ENCODE data around the gene PTPRE.

PTPRE gene

GRCh38 chr10:128018236-128018635 lies 111.3 kb downstream of the PTPRE start:
- Histone ChIP-seq H3K27me3 (ENCODE audit: insufficient read depth, insufficient read length) (no peaks in the 10 kb centered on the region), H3K4me3 (ENCODE audit: insufficient read length, low read depth) (no peak overlapping the region), H3K9me3 (ENCODE audit: insufficient read depth, low read length) (no peaks in the 10 kb centered on the region), H3K9ac (ENCODE audit: insufficient read length, low read depth) (no peak overlapping the region), H3K4me1 (ENCODE audit: insufficient read depth, insufficient read length) (peaks cover 3% of the 10 kb centered on the region), H3K36me3 (ENCODE audit: insufficient read depth, insufficient read length, low read length) (no peaks in the 10 kb centered on the region)
- TF ChIP-seq ZNF274 (IDR thresholded peaks at IDR 0.05; ENCODE audit: low read depth, low read length) = no peak
- TF ChIP-seq YY1 (IDR thresholded peaks at IDR 0.05; ENCODE audit: insufficient read depth, insufficient read length) = no peak
- TF ChIP-seq SUZ12 (IDR thresholded peaks at IDR 0.05; ENCODE audit: extremely low read depth, insufficient read depth, insufficient read length) = no peak
- no peak for DNase-seq (ENCODE audit: low read depth, low spot score)

- no peaks in the 10 kb centered on the region for H3K27me3 ChIP-seq (ENCODE audit: insufficient read depth, insufficient read length)
- TF ChIP-seq YY1 (IDR thresholded peaks at IDR 0.05; ENCODE audit: insufficient read depth, insufficient read length) = no peak
- TF ChIP-seq ZNF274 (IDR thresholded peaks at IDR 0.05; ENCODE audit: low read depth, low read length) = no peak
- TF ChIP-seq SUZ12 (IDR thresholded peaks at IDR 0.05; ENCODE audit: extremely low read depth, insufficient read depth, insufficient read length) = no peak
- no peak for DNase-seq (ENCODE audit: low read depth, low spot score)
- peaks cover 3% of the 10 kb centered on the region for H3K4me1 ChIP-seq (ENCODE audit: insufficient read depth, insufficient read length)
- H3K9me3 ChIP-seq (ENCODE audit: insufficient read depth, low read length) = no peaks in the 10 kb centered on the region
- H3K4me3 ChIP-seq (ENCODE audit: insufficient read length, low read depth) = no peak overlapping the region
- H3K36me3 ChIP-seq (ENCODE audit: insufficient read depth, insufficient read length, low read length) = no peaks in the 10 kb centered on the region
- H3K9ac ChIP-seq (ENCODE audit: insufficient read length, low read depth) = no peak overlapping the region
Observed at GRCh38 chr10:128018691-128019090, 111.8 kb downstream of the PTPRE start.

- TF ChIP-seq ZNF274 (IDR thresholded peaks at IDR 0.05; ENCODE audit: low read depth, low read length) (no peak), YY1 (IDR thresholded peaks at IDR 0.05; ENCODE audit: insufficient read depth, insufficient read length) (no peak), SUZ12 (IDR thresholded peaks at IDR 0.05; ENCODE audit: extremely low read depth, insufficient read depth, insufficient read length) (no peak)
- no peaks in the 10 kb centered on the region for H3K27me3 ChIP-seq (ENCODE audit: insufficient read depth, insufficient read length)
- H3K9me3 ChIP-seq (ENCODE audit: insufficient read depth, low read length) = no peaks in the 10 kb centered on the region
- H3K4me3 ChIP-seq (ENCODE audit: insufficient read length, low read depth) = no peak overlapping the region
- no peaks in the 10 kb centered on the region for H3K36me3 ChIP-seq (ENCODE audit: insufficient read depth, insufficient read length, low read length)
- no peak for DNase-seq (ENCODE audit: low read depth, low spot score)
- no peak overlapping the region for H3K9ac ChIP-seq (ENCODE audit: insufficient read length, low read depth)
- H3K4me1 ChIP-seq (ENCODE audit: insufficient read depth, insufficient read length) = no peaks in the 10 kb centered on the region
Observed at GRCh38 chr10:128022261-128023196, 115.6 kb downstream of the PTPRE start.

- Histone ChIP-seq H3K36me3 (ENCODE audit: insufficient read depth, insufficient read length, low read length) (no peaks in the 10 kb centered on the region), H3K27me3 (ENCODE audit: insufficient read depth, insufficient read length) (no peaks in the 10 kb centered on the region), H3K4me1 (ENCODE audit: insufficient read depth, insufficient read length) (no peaks in the 10 kb centered on the region), H3K4me3 (ENCODE audit: insufficient read length, low read depth) (no peak overlapping the region), H3K9me3 (ENCODE audit: insufficient read depth, low read length) (no peaks in the 10 kb centered on the region), H3K9ac (ENCODE audit: insufficient read length, low read depth) (no peak overlapping the region)
- TF ChIP-seq SUZ12 (IDR thresholded peaks at IDR 0.05; ENCODE audit: extremely low read depth, insufficient read depth, insufficient read length) (no peak), ZNF274 (IDR thresholded peaks at IDR 0.05; ENCODE audit: low read depth, low read length) (no peak), YY1 (IDR thresholded peaks at IDR 0.05; ENCODE audit: insufficient read depth, insufficient read length) (no peak)
- DNase-seq (ENCODE audit: low read depth, low spot score) = no peak
Observed at GRCh38 chr10:128024426-128024825, 117.5 kb downstream of the PTPRE start.

GRCh38 chr10:128025437-128025836 lies 118.5 kb downstream of the PTPRE start:
- no peak for TF ChIP-seq SUZ12 (IDR thresholded peaks at IDR 0.05; ENCODE audit: extremely low read depth, insufficient read depth, insufficient read length)
- TF ChIP-seq ZNF274 (IDR thresholded peaks at IDR 0.05; ENCODE audit: low read depth, low read length) = no peak
- no peak for TF ChIP-seq YY1 (IDR thresholded peaks at IDR 0.05; ENCODE audit: insufficient read depth, insufficient read length)
- Histone ChIP-seq H3K36me3 (ENCODE audit: insufficient read depth, insufficient read length, low read length) (no peaks in the 10 kb centered on the region), H3K9ac (ENCODE audit: insufficient read length, low read depth) (no peak overlapping the region), H3K4me1 (ENCODE audit: insufficient read depth, insufficient read length) (no peaks in the 10 kb centered on the region), H3K27me3 (ENCODE audit: insufficient read depth, insufficient read length) (no peaks in the 10 kb centered on the region), H3K9me3 (ENCODE audit: insufficient read depth, low read length) (no peaks in the 10 kb centered on the region), H3K4me3 (ENCODE audit: insufficient read length, low read depth) (no peak overlapping the region)
- no peak for DNase-seq (ENCODE audit: low read depth, low spot score)

- no peak for DNase-seq (ENCODE audit: low read depth, low spot score)
- no peak overlapping the region for H3K4me3 ChIP-seq (ENCODE audit: insufficient read length, low read depth)
- H3K9ac ChIP-seq (ENCODE audit: insufficient read length, low read depth) = no peak overlapping the region
- H3K9me3 ChIP-seq (ENCODE audit: insufficient read depth, low read length) = no peaks in the 10 kb centered on the region
- no peaks in the 10 kb centered on the region for H3K27me3 ChIP-seq (ENCODE audit: insufficient read depth, insufficient read length)
- no peaks in the 10 kb centered on the region for H3K4me1 ChIP-seq (ENCODE audit: insufficient read depth, insufficient read length)
- no peaks in the 10 kb centered on the region for H3K36me3 ChIP-seq (ENCODE audit: insufficient read depth, insufficient read length, low read length)
- TF ChIP-seq ZNF274 (IDR thresholded peaks at IDR 0.05; ENCODE audit: low read depth, low read length) = no peak
- TF ChIP-seq SUZ12 (IDR thresholded peaks at IDR 0.05; ENCODE audit: extremely low read depth, insufficient read depth, insufficient read length) = no peak
- TF ChIP-seq YY1 (IDR thresholded peaks at IDR 0.05; ENCODE audit: insufficient read depth, insufficient read length) = no peak
Observed at GRCh38 chr10:128025951-128026350, 119.0 kb downstream of the PTPRE start.

GRCh38 chr10:128026615-128027300 lies 119.9 kb downstream of the PTPRE start:
- H3K36me3 ChIP-seq (ENCODE audit: insufficient read depth, insufficient read length, low read length) = no peaks in the 10 kb centered on the region
- no peak overlapping the region for H3K4me3 ChIP-seq (ENCODE audit: insufficient read length, low read depth)
- no peak for DNase-seq (ENCODE audit: low read depth, low spot score)
- H3K9me3 ChIP-seq (ENCODE audit: insufficient read depth, low read length) = no peaks in the 10 kb centered on the region
- no peaks in the 10 kb centered on the region for H3K4me1 ChIP-seq (ENCODE audit: insufficient read depth, insufficient read length)
- no peak overlapping the region for H3K9ac ChIP-seq (ENCODE audit: insufficient read length, low read depth)
- TF ChIP-seq ZNF274 (IDR thresholded peaks at IDR 0.05; ENCODE audit: low read depth, low read length) = no peak
- no peak for TF ChIP-seq YY1 (IDR thresholded peaks at IDR 0.05; ENCODE audit: insufficient read depth, insufficient read length)
- TF ChIP-seq SUZ12 (IDR thresholded peaks at IDR 0.05; ENCODE audit: extremely low read depth, insufficient read depth, insufficient read length) = no peak
- no peaks in the 10 kb centered on the region for H3K27me3 ChIP-seq (ENCODE audit: insufficient read depth, insufficient read length)
